B cell (primary cell): ENCODE results near the gene OR5C1. TPM values are rescaled to one million over a fixed set of nuclear protein-coding genes. Genes with fewer than 3 reads are reported as not detected.

ENCODE experiments used
- ATAC-seq: fragments of 200-7000 bp; cut with Tn5 transposase; one replicate; pipeline ENCODE4 v1.10.0; 2021; ENCODE audit warnings: low read depth, mild to moderate bottlenecking, moderate number of reproducible peaks, moderate library complexity
- CTCF ChIA-PET: fragments of 350-600 bp; sonication (Branson Sonifier 250); formaldehyde crosslinking; loops from one replicate; lab custom pipeline; 2021; ENCODE audit warnings: antibody characterized with exemption, inconsistent platforms; lab: Charles Lee
- POLR2A ChIA-PET: fragments of 350-600 bp; sonication (Branson Sonifier 250); formaldehyde crosslinking; loops from one replicate; lab custom pipeline; 2021; ENCODE audit warnings: antibody characterized with exemption; lab: Charles Lee
- DNase-seq: peaks from one replicate; pipeline ENCODE4 v3.0.0; 2013
- H2AFZ ChIP-seq: 2 replicates; pipeline ENCODE4 v1.6.1; 2012; ENCODE audit warnings: mild to moderate bottlenecking, low read depth, low read length; ENCODE audit not compliant: insufficient read depth, poor library complexity, severe bottlenecking
- H3K27ac ChIP-seq, 2 donors: 1 replicate in 1 of 2; 2 replicates in 1 of 2; pipeline ENCODE4 v1.5.1; 2012 to 2013; ENCODE audit warnings: low read length in 2 of 2, mild to moderate bottlenecking in 2 of 2, moderate library complexity in 1 of 2
- H3K27me3 ChIP-seq, 4 experiments: fragments of 200-600 bp in 1 of 4; sonication (generic) in 1 of 4; replicated peaks in 1 of 4; 1 replicate in 2 of 4; 2 replicates in 2 of 4; pipeline versions ENCODE4 v1.6.1 to v1.7.0; 2013 to 2016; ENCODE audit warnings: low read length in 3 of 4, mild to moderate bottlenecking in 2 of 4, mixed read lengths in 1 of 4, moderate library complexity in 1 of 4; ENCODE audit not compliant: insufficient read depth in 4 of 4, control insufficient read depth in 3 of 4; ENCODE audit errors: control extremely low read depth in 1 of 4
- H3K36me3 ChIP-seq, 2 experiments: replicated peaks in 1 of 2; 1 replicate in 1 of 2; 2 replicates in 1 of 2; pipeline versions ENCODE4 v1.6.1 to v1.7.1; 2013; ENCODE audit warnings: low read length in 1 of 2; ENCODE audit not compliant: insufficient read depth in 2 of 2, control insufficient read depth in 1 of 2; ENCODE audit errors: control extremely low read depth in 1 of 2, extremely low read depth in 1 of 2
- H3K4me1 ChIP-seq, 2 donors: fragments of 200-600 bp in 1 of 2; sonication (generic) in 1 of 2; 1 replicate in 1 of 2; 2 replicates in 1 of 2; pipeline versions ENCODE4 v1.5.1 to v1.6.1; 2013 to 2017; ENCODE audit warnings: low read length in 2 of 2; ENCODE audit not compliant: control insufficient read depth in 2 of 2, insufficient read depth in 2 of 2
- H3K4me2 ChIP-seq: replicated peaks from 2 replicates; pipeline ENCODE3; 2012; ENCODE audit warnings: mild to moderate bottlenecking, low read depth, low read length; ENCODE audit not compliant: poor library complexity, severe bottlenecking
- H3K4me3 ChIP-seq, 5 experiments: fragments of 200-600 bp in 1 of 5; sonication (generic) in 1 of 5; 1 replicate in 3 of 5; 2 replicates in 2 of 5; pipeline versions ENCODE4 v1.5.1 to v1.7.0; 2011 to 2016; ENCODE audit warnings: low read length in 4 of 5, mild to moderate bottlenecking in 4 of 5, low read depth in 2 of 5, control low read depth in 1 of 5, moderate library complexity in 1 of 5; ENCODE audit not compliant: insufficient read depth in 1 of 5; ENCODE audit errors: control extremely low read depth in 1 of 5, extremely low read depth in 1 of 5
- H3K79me2 ChIP-seq: fragments of 200-600 bp; sonication (generic); one replicate; pipeline ENCODE4 v1.6.0; 2016; ENCODE audit warnings: low read length; ENCODE audit not compliant: control insufficient read depth, insufficient read depth
- H3K9ac ChIP-seq: fragments of 200-600 bp; sonication (generic); 2 replicates; pipeline ENCODE4 v1.6.1; 2017; ENCODE audit warnings: mild to moderate bottlenecking, low read length, moderate library complexity
- H3K9me3 ChIP-seq, 3 donors: one replicate each; pipeline versions ENCODE4 v1.6.1 to v1.7.1; 2013; ENCODE audit warnings: low read length in 2 of 3; ENCODE audit not compliant: control insufficient read depth in 2 of 3, insufficient read depth in 1 of 3; ENCODE audit errors: control extremely low read depth in 1 of 3
- H4K20me1 ChIP-seq: 2 replicates; pipeline ENCODE4 v1.6.0; 2012; ENCODE audit warnings: mild to moderate bottlenecking, low read length; ENCODE audit not compliant: insufficient read depth, control insufficient read depth, poor library complexity, severe bottlenecking
- H3K27ac Mint-ChIP-seq: one replicate; pipeline ENCODE4 v1.8.0; 2021; ENCODE audit warnings: mixed read lengths
- H3K27me3 Mint-ChIP-seq: one replicate; pipeline ENCODE4 v1.8.0; 2021; ENCODE audit warnings: mixed read lengths
- H3K4me1 Mint-ChIP-seq: one replicate; pipeline ENCODE4 v1.8.0; 2021; ENCODE audit warnings: mixed read lengths
- H3K4me3 Mint-ChIP-seq: one replicate; pipeline ENCODE4 v1.8.0; 2021; ENCODE audit warnings: mixed read lengths
- H3K9me3 Mint-ChIP-seq: one replicate; pipeline ENCODE4 v1.8.0; 2022; ENCODE audit warnings: mixed read lengths; ENCODE audit not compliant: insufficient read depth
- EZH2 ChIP-seq: IDR thresholded peaks from 2 replicates; pipeline ENCODE4 v1.6.1; 2012; ENCODE audit warnings: borderline replicate concordance, low read depth, mild to moderate bottlenecking, moderate library complexity, low read length; ENCODE audit not compliant: insufficient read depth, poor library complexity, severe bottlenecking
- WGBS: methylation state at CpG from one replicate; pipeline ENCODE4 v1.1.5; 2013; ENCODE audit warnings: missing lambda C conversion rate; ENCODE audit not compliant: insufficient coverage; 5-methylcytosine and 5-hydroxymethylcytosine counted together
- intact Hi-C: fragments of 100-400 bp; cut with micrococcal nuclease; formaldehyde crosslinking; loops from one replicate; pipeline ENCODE4 v1.10.0; 2022
- polyA plus RNA-seq: library from polyadenylated mRNA; depleted of rRNA; stranded (reverse); fragments of >200 nt; gene quantifications from 2 replicates; pipeline ENCODE4 v1.2.3, GENCODE V29; 2012
- total RNA-seq, 2 donors: library from RNA; stranded (reverse); fragments of 120-200 nt in 1 of 2; gene quantifications; 1 replicate in 1 of 2; 2 replicates in 1 of 2; pipeline versions ENCODE4 v1.2.3 to v1.2.4, GENCODE V29; 2013 to 2022
- TF ChIP-seq, protein P1 (sequence below): fragments of 200-600 bp; IDR thresholded peaks from one replicate; pipeline ENCODE4 v1.8.0; 2022; ENCODE audit warnings: antibody characterized with exemption, mild to moderate bottlenecking

Gene OR5C1
- total and polyA plus RNA-seq, 2 donors (not counting 1 experiment from before 2014, with no cell fraction given): not detected

DNA sequence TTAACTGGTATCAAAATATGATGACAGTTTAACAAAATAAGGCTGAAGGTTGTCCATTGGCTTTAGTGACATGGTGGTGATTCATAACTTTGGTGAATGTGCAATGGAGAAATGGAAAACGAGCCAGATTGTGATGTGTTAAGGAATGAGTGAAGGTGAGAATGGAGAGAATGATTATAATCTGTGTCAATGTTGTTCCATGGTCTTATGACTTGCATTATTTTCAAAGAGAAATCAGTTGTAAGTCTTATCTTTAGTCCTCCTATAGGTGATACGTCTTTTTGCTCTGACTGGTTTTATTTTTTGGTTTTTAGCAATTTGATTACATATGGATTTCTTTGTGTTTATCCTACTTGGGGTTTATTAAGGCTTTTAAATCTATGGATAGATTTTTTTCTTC, 33.9 kb upstream of the OR5C1 start:
- no peak overlapping the region for H2AFZ ChIP-seq
- intact Hi-C loops: no loop called here
- ChIA-PET POLR2A (no interaction called here), CTCF (interaction anchor here (1.2 kb wide), 1 partner anchor 256 kb away, joined by 3 read pairs; no protein-coding TSS in a partner anchor)
- Mint-ChIP-seq H3K9me3 (peaks cover 11% of the 10 kb centered on the region), H3K4me3 (no peak overlapping the region), H3K27me3 (peaks cover 17% of the 10 kb centered on the region), H3K27ac (no peak overlapping the region), H3K4me1 (no peaks in the 10 kb centered on the region)
- H3K9me3 ChIP-seq: peaks cover 0 to 13% (median 7%) of the 10 kb centered on the region in 3 donors
- ATAC-seq (no peak), DNase-seq (no peak)
- no peaks in the 10 kb centered on the region for H3K4me1 ChIP-seq
- H3K4me3 ChIP-seq: no peak overlapping the region
- TF ChIP-seq, protein P1, sequence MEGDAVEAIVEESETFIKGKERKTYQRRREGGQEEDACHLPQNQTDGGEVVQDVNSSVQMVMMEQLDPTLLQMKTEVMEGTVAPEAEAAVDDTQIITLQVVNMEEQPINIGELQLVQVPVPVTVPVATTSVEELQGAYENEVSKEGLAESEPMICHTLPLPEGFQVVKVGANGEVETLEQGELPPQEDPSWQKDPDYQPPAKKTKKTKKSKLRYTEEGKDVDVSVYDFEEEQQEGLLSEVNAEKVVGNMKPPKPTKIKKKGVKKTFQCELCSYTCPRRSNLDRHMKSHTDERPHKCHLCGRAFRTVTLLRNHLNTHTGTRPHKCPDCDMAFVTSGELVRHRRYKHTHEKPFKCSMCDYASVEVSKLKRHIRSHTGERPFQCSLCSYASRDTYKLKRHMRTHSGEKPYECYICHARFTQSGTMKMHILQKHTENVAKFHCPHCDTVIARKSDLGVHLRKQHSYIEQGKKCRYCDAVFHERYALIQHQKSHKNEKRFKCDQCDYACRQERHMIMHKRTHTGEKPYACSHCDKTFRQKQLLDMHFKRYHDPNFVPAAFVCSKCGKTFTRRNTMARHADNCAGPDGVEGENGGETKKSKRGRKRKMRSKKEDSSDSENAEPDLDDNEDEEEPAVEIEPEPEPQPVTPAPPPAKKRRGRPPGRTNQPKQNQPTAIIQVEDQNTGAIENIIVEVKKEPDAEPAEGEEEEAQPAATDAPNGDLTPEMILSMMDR: no peak
- no peak for TF ChIP-seq EZH2
- no peaks in the 10 kb centered on the region for H3K27me3 ChIP-seq
- H3K9ac ChIP-seq: no peak overlapping the region
- no peak overlapping the region for H3K4me2 ChIP-seq
- H3K79me2 ChIP-seq: no peaks in the 10 kb centered on the region
- no CpG with 5 or more reads among the region's 2 CpGs for WGBS
- no peaks in the 10 kb centered on the region for H3K36me3 ChIP-seq
- no peak overlapping the region for H3K27ac ChIP-seq
- H4K20me1 ChIP-seq: no peaks in the 10 kb centered on the region

DNA sequence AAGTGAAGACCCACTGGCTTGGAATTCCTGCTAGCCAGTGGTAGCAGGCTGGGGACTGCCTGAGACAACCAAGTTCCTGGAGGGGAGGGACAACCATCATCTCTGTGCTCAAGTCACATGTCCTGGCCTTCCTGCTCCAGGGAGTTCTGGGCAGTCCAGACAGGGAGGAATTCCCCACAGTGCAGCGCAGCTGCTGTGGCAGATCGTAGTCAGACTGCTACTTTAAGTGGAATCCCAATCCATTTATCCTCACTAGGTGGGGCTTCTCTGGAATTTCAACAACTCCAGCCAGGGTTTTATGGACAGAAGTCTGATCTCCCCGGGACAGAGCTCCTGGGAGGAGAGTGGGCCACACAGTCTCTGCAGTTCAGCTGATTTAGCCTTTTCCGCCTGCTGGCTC, 20.9 kb upstream of the OR5C1 start:
- Mint-ChIP-seq H3K27ac (no peak overlapping the region), H3K4me1 (no peaks in the 10 kb centered on the region), H3K27me3 (peaks cover 18% of the 10 kb centered on the region), H3K4me3 (no peak overlapping the region), H3K9me3 (peaks cover 30% of the 10 kb centered on the region)
- H3K79me2 ChIP-seq: no peaks in the 10 kb centered on the region
- no peak overlapping the region for H2AFZ ChIP-seq
- no peaks in the 10 kb centered on the region for H4K20me1 ChIP-seq
- TF ChIP-seq, protein P1: no peak
- TF ChIP-seq EZH2: no peak
- no peak for DNase-seq
- intact Hi-C loops: no loop called here
- no peak overlapping the region for H3K9ac ChIP-seq
- no peaks in the 10 kb centered on the region for H3K27me3 ChIP-seq
- no peaks in the 10 kb centered on the region for H3K36me3 ChIP-seq
- H3K9me3 ChIP-seq: peaks cover 0 to 19% (median 16%) of the 10 kb centered on the region in 3 donors
- ChIA-PET POLR2A (no interaction called here), CTCF (no interaction called here)
- WGBS: 87% methylated on average over 3 of the region's 4 CpGs
- H3K4me2 ChIP-seq: no peak overlapping the region
- no peaks in the 10 kb centered on the region for H3K4me1 ChIP-seq
- H3K27ac ChIP-seq: no peak overlapping the region
- no peak for ATAC-seq
- H3K4me3 ChIP-seq: no peak overlapping the region
